SU-DHL-6 (cell line): ENCODE measurements around the gene MANEAL.

Experiments used
- CTCF ChIP-seq: fragments of 200-600 bp; sonication (generic); IDR thresholded peaks from one replicate; pipeline ENCODE4 v1.5.1; 2017; ENCODE audit warnings: antibody characterized with exemption, mild to moderate bottlenecking, low read length, moderate library complexity; ENCODE audit not compliant: insufficient read depth, poor library complexity, severe bottlenecking
- EZH2phosphoT487 ChIP-seq: fragments of 200-600 bp; sonication (generic), shearing (Covaris generic); conservative IDR thresholded peaks from 2 replicates; pipeline ENCODE4 v1.6.1; 2018; ENCODE audit warnings: mild to moderate bottlenecking, antibody characterized with exemption, low read length, moderate library complexity, mixed read lengths

GRCh38 chr1:37811027-37811655 is 17.5 kb downstream of the MANEAL start:
- TF ChIP-seq EZH2phosphoT487 = no peak
- peak; percentile 89 for TF ChIP-seq CTCF
